Epidermal melanocyte (primary cell): ENCODE results near the gene CRLF1.
"Not testable (repeated sequence)": the region's sequence is repeated elsewhere in the genome, so short reads cannot be mapped to it uniquely, and the experiment has no call there.

Source experiments
- DNase-seq: peaks from one replicate; pipeline ENCODE4 v3.0.0; 2011; ENCODE audit warnings: low spot score; ENCODE audit not compliant: insufficient read length

The CRLF1 gene

GRCh38 chr19:18593367-18594095 lies 13.1 kb downstream of the CRLF1 start:
- no peak for DNase-seq

- DNase-seq, result not testable (repeated sequence)
Measured at GRCh38 chr19:18592732-18593131, 13.9 kb downstream of the CRLF1 start.

GRCh38 chr19:18591735-18592385 lies 14.7 kb downstream of the CRLF1 start:
- DNase-seq, result no peak

GRCh38 chr19:18590273-18591272 lies 16.0 kb downstream of the CRLF1 start:
- no peak for DNase-seq

GRCh38 chr19:18589380-18590272 lies 17.0 kb downstream of the CRLF1 start:
- DNase-seq, result no peak

- peak; percentile 66 for DNase-seq
Measured at GRCh38 chr19:18588611-18589379, 17.8 kb downstream of the CRLF1 start, which contains the start of gene REX1BD. TSS of gene REX1BD (plus strand) at chr19:18588798. CDS start at chr19:18588802, 4 bp downstream.

GRCh38 chr19:18587962-18588610 lies 18.5 kb downstream of the CRLF1 start:
- DNase-seq, result no peak

GRCh38 chr19:18587561-18587960 lies 19.0 kb downstream of the CRLF1 start:
- no peak for DNase-seq

- no peak for DNase-seq
Measured at GRCh38 chr19:18586306-18586705, 20.3 kb downstream of the CRLF1 start.

GRCh38 chr19:18580311-18580710 lies 26.3 kb downstream of the CRLF1 start:
- DNase-seq, result no peak

GRCh38 chr19:18577365-18577914 lies 29.2 kb downstream of the CRLF1 start:
- DNase-seq, result no peak

- no peak for DNase-seq
Measured at GRCh38 chr19:18576383-18576782, 30.2 kb downstream of the CRLF1 start.

GRCh38 chr19:18574691-18575291 lies 31.8 kb downstream of the CRLF1 start:
- no peak for DNase-seq

- peak; percentile 79 for DNase-seq
Measured at GRCh38 chr19:18571564-18572344, 34.8 kb downstream of the CRLF1 start, which contains the start of gene UBA52. TSS of gene UBA52 (plus strand) at chr19:18571857. CDS start at chr19:18573301, 1,444 bp downstream.

- DNase-seq, result no peak
Measured at GRCh38 chr19:18568367-18568766, 38.2 kb downstream of the CRLF1 start.

- DNase-seq, result no peak
Measured at GRCh38 chr19:18566953-18567352, 39.6 kb downstream of the CRLF1 start.

GRCh38 chr19:18562086-18562485 lies 44.5 kb downstream of the CRLF1 start:
- DNase-seq, result no peak

- DNase-seq, result no peak
Measured at GRCh38 chr19:18559685-18560084, 46.9 kb downstream of the CRLF1 start.
